ENCODE results near the gene ELMO3. TPM values are rescaled to one million over a fixed set of nuclear protein-coding genes. Genes with fewer than 3 reads are reported as not detected.
A peak's percentile ranks its signal among the peaks of the same experiment; 100 is the strongest.

The ELMO3 gene
- total RNA-seq, 2 experiments from 2014 or later: 1.9 to 2.3 TPM

- ATAC-seq (ENCODE audit: poor library complexity) (peak; percentile 80), DNase-seq (peak in 13 of 14 experiments; percentile 29 to 89 (median 57))
- Mint-ChIP-seq H3K27me3 (peaks cover 44% of the 10 kb centered on the region), H3K4me1 (ENCODE audit: low read depth) (peaks cover 27% of the 10 kb centered on the region), H3K36me3 (ENCODE audit: low read depth) (no peaks in the 10 kb centered on the region), H3K27ac (no peak overlapping the region), H3K4me3 (peak overlapping the region; percentile 55), H3K9me3 (no peaks in the 10 kb centered on the region)
- intact Hi-C loops (cut with DNase I, micrococcal nuclease): no loop called here
- Histone ChIP-seq H3K4me1 (ENCODE audit: insufficient read depth, low read length) (peaks cover 43% of the 10 kb centered on the region), H3K4me3 (ENCODE audit: low read length) (peak overlapping the region; percentile 37), H3K27me3 (ENCODE audit: control insufficient read depth in 1 of 2, insufficient read depth in 2 of 2, low read length in 2 of 2) (peaks cover 5 to 26% of the 10 kb centered on the region in 2 experiments), H3K36me3 (ENCODE audit: insufficient read depth, low read length) (no peaks in the 10 kb centered on the region), H3K27ac (ENCODE audit: low read depth in 1 of 2, low read length in 2 of 2) (no peak overlapping the region), H3K9me3 (ENCODE audit: control insufficient read depth in 1 of 2, insufficient read depth in 1 of 2, low read length in 2 of 2) (no peaks in the 10 kb centered on the region)
- no peak for TF ChIP-seq CTCF (IDR thresholded peaks at IDR 0.05)
- ChIA-PET POLR2A (interaction anchor here (5.7 kb wide), 1 partner anchor 19 kb away, joined by 44 read pairs; the partner anchor contains the start of genes FBXL8 and TRADD), CTCF (interaction anchor here (4.2 kb wide), 1 partner anchor 23 kb away, joined by 17 read pairs; no protein-coding TSS in a partner anchor)
These were observed 20.9 kb upstream of the ELMO3 start for GRCh38 chr16:67177743-67178699.

- intact Hi-C loops (cut with DNase I, micrococcal nuclease): loop anchor here (5.0 to 10.0 kb wide), 2 partner anchors 72 to 165 kb away; partner anchors contain the start of gene PHAF1 (in 1 of the 2)
These were observed 19.4 kb upstream of the ELMO3 start for GRCh38 chr16:67179421-67180080.

More at GRCh38 chr16:67179421-67180080, 19.4 kb upstream of the ELMO3 start:
- Mint-ChIP-seq H3K27me3 (peaks cover 33% of the 10 kb centered on the region), H3K27ac (no peak overlapping the region), H3K4me1 (ENCODE audit: low read depth) (peaks cover 16% of the 10 kb centered on the region), H3K4me3 (no peak overlapping the region), H3K36me3 (ENCODE audit: low read depth) (no peaks in the 10 kb centered on the region), H3K9me3 (no peaks in the 10 kb centered on the region)
- ATAC-seq (ENCODE audit: poor library complexity): no peak
- H3K4me3 ChIP-seq (ENCODE audit: low read length): no peak overlapping the region
- CTCF ChIA-PET: interaction anchor here (1.0 kb wide), 1 partner anchor 24 kb away, joined by 4 read pairs; no protein-coding TSS in a partner anchor
- H3K27me3 ChIP-seq (ENCODE audit: control insufficient read depth in 1 of 2, insufficient read depth in 2 of 2, low read length in 2 of 2): peaks cover 0 to 20% of the 10 kb centered on the region in 2 experiments
- no peak overlapping the region for H3K27ac ChIP-seq (ENCODE audit: low read depth in 1 of 2, low read length in 2 of 2)
- no peaks in the 10 kb centered on the region for H3K9me3 ChIP-seq (ENCODE audit: control insufficient read depth in 1 of 2, insufficient read depth in 1 of 2, low read length in 2 of 2)
- no peak for TF ChIP-seq CTCF (IDR thresholded peaks at IDR 0.05)
- peak in 2 of 14 experiments; percentile 21 to 30 for DNase-seq
- no peaks in the 10 kb centered on the region for H3K36me3 ChIP-seq (ENCODE audit: insufficient read depth, low read length)
- POLR2A ChIA-PET: interaction anchor here (1.0 kb wide), 1 partner anchor 20 kb away, joined by 4 read pairs; the partner anchor contains the start of genes FBXL8 and TRADD
- peaks cover 37% of the 10 kb centered on the region for H3K4me1 ChIP-seq (ENCODE audit: insufficient read depth, low read length)
